NOMO-1 treated with dmso at 0.1 percent for 144 hours (cell line): ENCODE data around the gene NSUN3.
"Not testable (repeated sequence)": the region's sequence is repeated elsewhere in the genome, so short reads cannot be mapped to it uniquely, and the experiment has no call there.

Experiments used
- DNase-seq: peaks from one replicate; lab custom pipeline; 2025; ENCODE audit not compliant: unreplicated experiment; lab: John Stamatoyannopoulos, UW

Gene NSUN3

GRCh38 chr3:94066506-94067500, 3.9 kb downstream of the NSUN3 start:
- DNase-seq, result no peak

- DNase-seq, result no peak
These were observed 6.4 kb downstream of the NSUN3 start for GRCh38 chr3:94069194-94069813.

- DNase-seq, result no peak
These were observed 7.6 kb downstream of the NSUN3 start for GRCh38 chr3:94070341-94070911.

- no peak for DNase-seq
These were observed 8.9 kb downstream of the NSUN3 start for GRCh38 chr3:94071713-94072284.

GRCh38 chr3:94076055-94076454, 13.2 kb downstream of the NSUN3 start:
- DNase-seq, result no peak

- DNase-seq, result not testable (repeated sequence)
These were observed 17.7 kb downstream of the NSUN3 start for GRCh38 chr3:94080552-94080951.

GRCh38 chr3:94081884-94082283, 19.0 kb downstream of the NSUN3 start:
- no peak for DNase-seq

- no peak for DNase-seq
These were observed 19.6 kb downstream of the NSUN3 start for GRCh38 chr3:94082391-94082937.

- no peak for DNase-seq
These were observed 20.4 kb downstream of the NSUN3 start for GRCh38 chr3:94083261-94083660.

- DNase-seq, result no peak
These were observed 26.3 kb downstream of the NSUN3 start for GRCh38 chr3:94089126-94089525.

GRCh38 chr3:94092086-94092485, 29.2 kb downstream of the NSUN3 start:
- DNase-seq, result no peak

GRCh38 chr3:94093151-94093550, 30.3 kb downstream of the NSUN3 start:
- DNase-seq, result no peak

- no peak for DNase-seq
These were observed 32.2 kb downstream of the NSUN3 start for GRCh38 chr3:94095111-94095510.

GRCh38 chr3:94098452-94098851, 35.6 kb downstream of the NSUN3 start:
- peak; percentile 5 for DNase-seq

GRCh38 chr3:94099311-94099710, 36.5 kb downstream of the NSUN3 start:
- DNase-seq, result no peak

GRCh38 chr3:94101860-94102259, 39.0 kb downstream of the NSUN3 start:
- DNase-seq, result no peak

GRCh38 chr3:94106268-94106667, 43.4 kb downstream of the NSUN3 start:
- DNase-seq, result no peak

- DNase-seq, result not testable (repeated sequence)
These were observed 47.4 kb downstream of the NSUN3 start for GRCh38 chr3:94110232-94110631.

- no peak for DNase-seq
These were observed 48.0 kb downstream of the NSUN3 start for GRCh38 chr3:94110854-94111253.

- no peak for DNase-seq
These were observed 51.8 kb downstream of the NSUN3 start for GRCh38 chr3:94114666-94115065.

GRCh38 chr3:94115482-94115881, 52.6 kb downstream of the NSUN3 start:
- DNase-seq, result no peak
